Retinal pigment epithelial cell (primary cell): Measurements from ENCODE around the gene L2HGDH.
A peak's percentile ranks its signal among the peaks of the same experiment; 100 is the strongest.

ENCODE experiments used
- DNase-seq: peaks from one replicate; pipeline ENCODE4 v3.0.0-alpha.2; 2010; ENCODE audit warnings: low read depth
- H3K4me3 ChIP-seq: 2 replicates; pipeline ENCODE4 v1.5.1; 2011; ENCODE audit warnings: mild to moderate bottlenecking, low read length, control low read depth, moderate library complexity
- CTCF ChIP-seq: conservative IDR thresholded peaks from 2 replicates; pipeline ENCODE4 v1.5.1; 2011; ENCODE audit warnings: low read depth, low read length, control low read depth, inconsistent platforms

L2HGDH gene

GRCh38 chr14:50231475-50232275 lies 80.4 kb downstream of the L2HGDH start, which contains the start of gene SOS2:
SOS2 (minus strand) TSS chr14:50231578; CDS start chr14:50231283, 295 bp downstream.
- H3K4me3 ChIP-seq: peak within 1 kb of the TSS; percentile 86
- TF ChIP-seq CTCF: no peak
- peak; percentile 39 for DNase-seq

DNA sequence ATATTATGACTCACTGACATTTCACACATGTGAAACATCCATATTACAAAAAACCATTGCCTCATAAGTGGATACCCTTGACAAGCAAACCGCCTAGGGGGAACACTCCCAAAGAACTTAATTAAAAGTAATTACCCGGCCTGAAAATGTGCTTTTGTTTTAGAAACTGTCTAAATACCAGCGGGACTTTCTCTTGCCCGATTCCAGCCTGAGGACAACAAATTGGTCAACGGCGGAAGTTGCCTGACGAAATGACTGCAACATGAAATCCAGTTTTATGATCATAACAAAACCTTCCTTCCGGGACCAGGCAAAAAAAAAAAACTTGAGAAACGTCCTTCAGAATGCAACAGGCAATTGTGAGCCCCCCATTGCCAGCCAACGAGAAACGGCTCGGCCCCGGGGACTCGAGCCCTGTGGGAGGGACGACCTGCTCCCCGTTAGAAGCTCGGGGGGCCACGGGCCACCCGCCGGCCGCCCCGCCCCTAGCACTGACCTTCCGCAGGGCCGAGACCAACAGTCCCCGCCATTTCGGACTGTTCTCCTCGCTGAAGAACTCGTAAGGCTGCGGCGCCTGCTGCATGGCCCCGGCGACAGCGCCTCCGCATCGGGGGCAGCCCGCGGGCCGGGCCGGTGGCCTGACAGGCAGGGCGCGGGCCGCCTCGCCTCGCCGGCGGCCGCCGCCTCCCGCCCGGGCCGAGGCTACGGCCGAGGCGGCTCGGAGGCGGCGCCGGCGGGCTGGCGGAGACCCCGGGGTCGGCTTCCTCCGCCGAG lies 81.1 kb downstream of the L2HGDH start:
- peak; percentile 5 for DNase-seq
- TF ChIP-seq CTCF: no peak
- peak overlapping the region; percentile 86 for H3K4me3 ChIP-seq

- no peak for TF ChIP-seq CTCF
- DNase-seq: no peak
- peak overlapping the region; percentile 86 for H3K4me3 ChIP-seq
Measured at GRCh38 chr14:50230401-50230700, 81.7 kb downstream of the L2HGDH start.

GRCh38 chr14:50229681-50230080 lies 82.3 kb downstream of the L2HGDH start:
- no peak for DNase-seq
- TF ChIP-seq CTCF: no peak
- peak overlapping the region; percentile 86 for H3K4me3 ChIP-seq

DNA sequence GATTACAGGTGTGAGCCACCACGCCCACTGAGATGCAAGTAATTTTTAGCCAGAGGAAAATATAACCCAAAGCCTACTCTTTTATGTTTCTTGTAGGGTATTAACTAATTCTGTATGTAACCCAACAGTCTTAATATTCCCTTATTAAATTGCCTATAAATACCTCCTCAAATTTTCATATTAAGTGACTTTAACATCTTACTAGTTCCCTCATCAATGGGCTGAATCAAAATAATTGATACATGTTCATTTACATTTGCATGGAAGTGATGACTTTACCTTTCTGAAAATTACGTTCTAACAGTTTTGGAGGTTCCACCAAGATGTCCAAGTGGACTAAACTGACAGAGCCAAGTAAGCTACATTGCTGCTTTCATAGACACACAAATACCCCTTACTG lies 83.7 kb downstream of the L2HGDH start:
- TF ChIP-seq CTCF: no peak
- no peak overlapping the region for H3K4me3 ChIP-seq
- DNase-seq: no peak

- H3K4me3 ChIP-seq: no peak overlapping the region
- no peak for DNase-seq
- TF ChIP-seq CTCF: no peak
Measured at GRCh38 chr14:50225974-50226297, 86.1 kb downstream of the L2HGDH start.
